Measurements from ENCODE around the gene MAGI1.

Gene MAGI1

DNA sequence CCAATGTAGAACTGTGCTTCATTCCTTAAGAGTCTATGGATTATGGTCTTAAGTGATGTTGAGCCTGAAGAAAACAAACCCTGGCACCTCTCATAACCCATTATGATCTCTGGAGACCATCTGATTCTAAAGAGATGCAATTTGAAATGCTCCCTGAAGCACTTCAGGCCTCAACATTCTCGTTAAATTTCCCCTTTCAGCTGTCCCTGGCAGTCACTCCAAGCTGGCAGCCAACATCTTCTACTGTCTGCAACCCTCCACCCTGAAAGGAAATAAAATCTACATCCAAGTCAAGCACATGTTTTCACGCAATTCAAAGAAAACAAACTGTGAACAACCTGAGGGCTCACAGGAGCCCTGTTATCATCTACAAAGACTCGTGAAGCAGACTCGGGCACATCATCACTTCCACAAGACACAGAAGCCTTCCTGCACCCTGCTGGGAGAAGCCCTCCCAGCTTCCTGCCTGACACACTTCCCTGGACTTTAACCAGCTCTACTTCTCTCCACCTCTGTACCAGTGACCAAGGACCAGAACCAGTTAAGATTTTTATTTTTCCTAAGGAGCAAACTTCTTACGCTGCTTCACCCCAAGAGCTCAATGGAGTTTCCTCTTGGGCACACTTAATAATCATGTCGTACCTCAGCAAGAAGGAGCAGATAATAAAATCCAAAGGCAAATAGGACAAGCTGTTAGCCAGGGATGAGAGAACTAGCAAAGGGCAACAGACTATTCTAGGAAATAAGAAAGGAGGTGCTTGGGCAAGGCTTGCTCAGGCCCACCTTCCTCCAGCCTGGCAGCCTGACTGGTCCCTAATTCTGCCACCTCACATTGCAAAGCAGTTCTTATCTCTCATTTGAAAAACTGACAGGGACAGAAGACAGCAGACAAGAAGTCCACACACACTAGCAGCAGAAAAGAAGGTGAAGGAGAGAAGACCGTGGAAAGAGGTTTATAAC lies 67.1 kb downstream of the MAGI1 start:
- DNase-seq (ENCODE audit: low read depth): no peak

DNA sequence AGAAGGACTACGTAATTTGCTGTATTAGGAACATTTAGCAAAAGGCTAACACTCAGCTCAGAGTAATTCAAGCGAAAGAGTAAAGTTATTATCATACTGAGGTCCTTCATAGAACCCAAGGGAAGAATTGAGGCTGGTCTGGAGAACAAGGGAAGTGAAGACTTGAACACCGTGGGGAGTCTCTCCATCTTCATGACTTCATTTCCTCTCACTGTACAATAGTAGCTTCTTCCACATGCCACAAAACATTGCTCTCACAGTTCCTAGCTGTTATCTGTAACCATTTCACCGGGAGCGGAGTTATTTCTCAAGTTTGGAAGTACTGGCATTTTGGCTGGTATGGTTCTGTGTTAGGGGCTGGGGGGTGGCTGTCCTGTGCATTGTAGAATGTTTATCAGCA lies 69.7 kb downstream of the MAGI1 start:
- no peak for DNase-seq (ENCODE audit: low read depth)

DNA sequence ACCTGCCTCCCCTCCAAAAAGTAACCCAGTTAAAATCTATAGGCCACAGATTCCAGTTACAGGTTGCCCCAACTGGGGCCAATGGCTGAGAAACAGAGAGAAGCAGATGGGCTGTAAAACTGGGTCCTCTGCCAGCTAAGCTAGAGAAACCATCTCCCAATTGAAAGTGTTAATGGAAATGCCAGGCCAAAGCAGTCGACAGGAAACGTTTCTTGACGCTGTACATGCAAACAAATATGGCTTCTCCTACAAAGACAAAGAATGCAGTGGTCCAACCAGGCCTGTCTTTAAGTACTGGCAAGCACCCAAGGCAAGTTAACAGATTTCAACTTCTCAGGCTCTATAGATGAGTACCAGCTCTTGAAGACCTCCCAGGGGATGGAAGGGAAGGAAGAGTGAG lies 71.3 kb downstream of the MAGI1 start:
- DNase-seq (ENCODE audit: low read depth): no peak

DNA sequence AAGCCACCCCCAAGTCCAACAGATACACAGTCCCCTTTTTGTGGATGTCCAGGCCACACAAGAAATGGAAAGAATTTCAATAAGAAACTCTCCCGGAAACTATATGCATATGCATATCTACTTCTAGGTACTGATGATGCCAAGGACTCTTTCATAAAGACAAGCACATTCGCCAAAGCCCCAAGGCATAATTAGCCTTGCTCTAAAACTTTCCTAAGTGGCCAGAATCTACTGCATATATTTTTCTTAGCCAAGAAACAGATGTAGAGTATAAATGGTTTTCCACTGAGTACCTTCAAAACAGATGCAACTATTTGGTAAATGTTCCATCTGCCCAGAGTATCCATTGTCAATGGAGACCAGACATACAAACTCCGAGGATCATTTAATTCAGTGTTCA lies 73.9 kb downstream of the MAGI1 start:
- DNase-seq (ENCODE audit: low read depth): no peak

DNA sequence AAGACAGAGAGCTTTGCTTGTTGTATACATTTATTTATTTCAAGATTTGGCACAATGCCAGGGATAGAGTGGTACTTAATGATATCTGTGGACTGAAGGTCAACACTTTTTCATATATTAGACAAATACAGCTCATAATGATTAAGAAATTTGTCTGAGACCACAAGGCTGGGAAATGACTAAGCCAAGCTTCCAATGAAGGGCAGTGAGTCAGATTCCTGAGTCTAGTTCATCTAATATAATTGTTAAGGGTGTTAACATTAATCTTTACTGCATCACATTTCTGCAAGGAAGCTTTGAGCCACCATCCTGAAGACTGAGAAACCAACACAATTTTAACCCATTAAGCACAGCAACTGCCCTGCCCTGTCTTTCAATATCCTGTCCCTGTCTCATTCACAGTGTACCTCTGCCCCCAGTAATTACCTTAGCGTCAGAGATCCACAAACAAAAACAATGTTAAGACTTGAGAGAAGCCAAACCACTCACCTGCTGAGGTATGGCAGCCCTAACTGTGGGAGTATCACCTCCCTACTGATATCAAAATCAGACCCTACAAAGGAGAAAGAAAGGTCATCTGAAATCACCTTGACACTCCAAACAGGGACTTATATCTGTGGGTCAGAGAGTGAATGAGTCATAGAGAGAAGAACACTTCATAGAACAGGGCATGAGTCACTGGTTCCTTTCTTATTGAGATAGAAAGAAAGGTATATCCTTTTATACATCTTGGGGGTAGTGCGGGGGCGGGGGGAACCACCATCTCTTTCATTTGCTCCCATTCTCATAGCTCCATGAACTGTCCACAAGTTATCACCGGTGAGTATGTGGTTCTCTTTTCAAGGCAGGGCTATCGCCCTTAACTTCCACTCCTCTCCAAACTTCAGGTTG lies 74.7 kb downstream of the MAGI1 start:
- peak; percentile 87 for DNase-seq (ENCODE audit: low read depth)

DNA sequence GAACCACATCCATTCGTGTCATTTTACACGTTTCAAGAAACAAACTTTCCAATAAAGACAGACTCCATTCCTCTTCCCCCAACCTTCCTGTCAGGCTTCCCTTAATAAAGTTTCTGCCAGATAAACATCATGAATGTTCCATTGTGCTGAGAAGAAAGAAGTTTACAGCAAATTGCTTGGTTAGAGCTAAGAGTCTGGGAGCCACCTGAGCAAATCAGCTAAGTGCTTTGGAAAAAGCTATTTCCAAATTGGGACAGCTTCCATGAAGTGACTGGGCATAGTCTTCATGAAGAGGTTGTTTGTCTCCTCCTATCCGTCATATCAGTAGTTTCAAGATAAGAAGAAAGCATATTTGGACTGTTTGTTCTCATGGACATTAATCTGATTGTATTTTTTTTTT lies 77.0 kb downstream of the MAGI1 start:
- DNase-seq (ENCODE audit: low read depth): no peak

DNA sequence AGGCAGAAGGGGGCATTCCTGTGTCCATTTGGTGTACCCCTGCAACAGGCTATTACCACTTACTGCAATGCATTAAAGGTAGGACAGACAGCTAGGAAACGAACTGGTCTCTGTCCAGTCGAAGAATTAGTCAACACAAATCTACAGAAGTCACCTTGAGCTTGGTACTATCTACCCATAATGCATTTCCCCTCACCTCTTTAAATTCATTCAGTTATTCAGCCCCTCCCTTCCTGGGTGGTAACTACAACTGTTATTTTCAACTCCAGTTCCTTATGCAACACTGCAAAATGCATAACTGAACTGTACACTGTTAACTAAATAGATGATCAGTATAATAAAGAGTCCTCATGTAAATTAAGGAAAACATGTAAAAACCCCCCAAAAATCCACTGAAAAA lies 77.6 kb downstream of the MAGI1 start:
- no peak for DNase-seq (ENCODE audit: low read depth)

DNA sequence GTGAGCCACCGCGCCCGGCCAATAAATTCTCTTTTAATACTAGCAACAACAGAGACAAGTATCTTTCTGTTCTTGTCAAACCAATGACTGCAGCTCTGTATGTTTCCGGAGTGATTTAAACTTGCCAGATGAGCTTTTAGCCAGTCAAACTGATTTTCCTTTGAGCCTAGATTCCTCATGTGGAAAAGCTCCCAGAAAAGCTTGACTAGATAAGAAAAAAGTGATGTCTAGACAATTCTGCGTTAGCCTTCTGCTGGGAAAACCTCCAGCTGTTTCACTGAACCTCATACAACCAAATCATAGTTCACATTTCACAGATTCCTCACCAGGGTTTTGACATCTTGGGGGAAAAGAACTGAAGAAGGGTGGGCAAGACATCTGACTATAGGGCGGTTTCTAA lies 78.6 kb downstream of the MAGI1 start:
- no peak for DNase-seq (ENCODE audit: low read depth)

DNA sequence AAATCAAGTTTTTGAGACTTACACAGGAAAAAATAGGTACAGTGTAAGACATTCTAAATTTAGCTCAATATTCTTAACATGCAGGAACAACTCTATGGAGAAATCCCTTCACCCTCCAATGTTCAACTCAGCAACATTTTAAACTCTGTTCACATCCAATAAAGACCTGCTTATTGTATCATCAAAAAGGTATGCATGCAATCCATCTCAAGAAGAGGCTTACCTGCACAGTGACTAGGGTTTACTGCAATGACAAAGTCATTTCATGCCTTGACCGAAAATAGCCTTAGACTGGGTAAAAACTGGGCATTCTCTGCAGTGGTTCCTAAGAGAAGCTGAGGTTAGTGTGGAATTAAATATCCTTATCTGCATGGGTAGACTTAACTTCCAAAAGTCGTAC lies 80.5 kb downstream of the MAGI1 start:
- no peak for DNase-seq (ENCODE audit: low read depth)

DNA sequence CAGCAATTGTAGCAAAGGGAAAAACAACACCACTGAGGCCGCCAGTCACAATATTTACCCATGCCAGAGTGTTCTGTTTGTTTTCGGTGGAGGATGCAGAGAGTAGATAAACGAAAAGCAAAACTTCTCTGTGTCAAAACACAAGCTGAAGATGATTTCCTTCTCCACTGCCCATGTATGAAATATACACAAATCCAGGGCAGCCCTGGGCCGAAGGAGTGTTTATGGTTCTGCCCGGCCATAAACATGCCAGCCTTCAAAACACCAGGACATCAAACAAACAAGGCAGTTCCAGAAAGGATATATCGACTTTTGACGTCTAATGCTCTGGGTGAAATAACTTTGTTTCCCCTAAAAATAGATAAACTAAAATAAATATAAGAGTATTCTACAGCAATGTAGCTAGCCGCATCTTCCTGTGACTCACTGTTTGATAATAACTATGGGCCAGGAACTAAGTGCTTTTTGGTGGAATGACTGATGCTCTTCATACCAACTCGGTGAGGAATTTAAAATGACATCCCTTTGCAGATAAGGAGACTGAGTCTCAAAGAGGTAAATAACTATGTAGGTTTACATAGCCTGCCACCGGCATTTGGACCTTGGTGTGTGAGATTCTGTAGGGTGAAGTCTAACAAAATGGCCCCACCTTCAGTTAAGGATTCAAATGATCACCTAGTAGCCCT lies 82.8 kb downstream of the MAGI1 start:
- peak; percentile 74 for DNase-seq (ENCODE audit: low read depth)

DNA sequence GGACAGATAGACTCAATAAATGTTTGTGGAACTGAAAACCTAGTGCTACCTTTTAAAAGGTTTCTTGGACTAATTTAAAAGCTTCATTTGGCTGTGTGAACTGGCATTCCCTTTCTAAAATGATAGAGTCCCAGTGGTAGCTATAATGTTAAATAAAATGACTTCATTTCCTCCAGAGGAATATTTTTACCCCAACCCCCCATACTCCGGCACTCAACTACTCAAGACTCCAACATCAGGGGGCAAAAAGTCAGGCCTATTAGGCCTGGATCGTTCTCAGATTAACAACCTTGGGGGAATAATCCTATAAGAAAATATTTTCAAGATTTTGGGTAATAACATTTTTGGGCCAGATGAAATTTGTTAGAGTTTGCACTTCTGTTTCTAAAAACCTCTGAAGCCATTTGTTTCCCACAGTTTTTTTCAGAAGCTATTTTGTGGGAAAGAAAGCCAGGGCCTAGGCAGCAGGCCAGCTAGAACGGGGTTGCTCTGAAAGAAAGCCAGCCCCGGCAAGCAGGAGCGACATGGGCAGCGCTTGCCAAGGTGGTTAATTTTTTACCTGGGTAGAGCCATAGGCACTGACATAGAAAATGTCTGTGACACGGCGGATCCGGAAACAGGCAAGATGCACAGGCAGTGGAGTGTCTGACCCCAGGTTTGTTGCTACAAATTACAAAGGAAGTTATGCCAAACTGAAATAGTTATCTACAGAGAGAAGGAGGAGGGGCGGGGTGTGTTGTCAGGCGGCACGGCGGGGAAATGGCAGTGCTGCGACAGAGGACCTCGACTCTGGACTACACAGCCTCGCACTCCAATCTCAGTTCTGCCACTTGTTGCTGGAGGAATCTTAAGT lies 84.6 kb downstream of the MAGI1 start:
- no peak for DNase-seq (ENCODE audit: low read depth)

DNA sequence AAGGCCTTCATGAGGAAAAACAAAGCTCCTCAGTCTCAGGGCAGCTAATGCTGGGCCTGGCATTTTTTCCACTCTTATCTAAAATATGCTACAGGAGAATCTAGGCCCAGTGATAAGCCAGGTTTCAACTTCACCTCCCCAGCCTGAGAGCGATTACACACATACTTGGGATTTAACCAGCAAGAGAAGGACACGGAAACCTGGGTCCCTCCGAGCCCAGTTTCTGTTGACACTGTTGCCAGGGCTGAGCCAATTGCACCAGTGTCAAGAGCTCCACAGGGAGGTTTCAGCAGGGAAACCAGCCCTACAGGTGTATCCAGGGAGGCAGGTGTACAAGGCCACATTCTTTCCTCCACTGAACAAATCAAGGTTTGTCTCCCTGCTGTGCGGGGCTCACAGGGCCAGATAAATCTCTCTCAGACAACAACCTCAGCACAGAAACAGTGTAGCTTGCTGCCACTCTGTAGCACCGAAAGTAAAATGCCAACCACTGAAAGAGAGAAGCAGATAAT lies 85.4 kb downstream of the MAGI1 start:
- no peak for DNase-seq (ENCODE audit: low read depth)

DNA sequence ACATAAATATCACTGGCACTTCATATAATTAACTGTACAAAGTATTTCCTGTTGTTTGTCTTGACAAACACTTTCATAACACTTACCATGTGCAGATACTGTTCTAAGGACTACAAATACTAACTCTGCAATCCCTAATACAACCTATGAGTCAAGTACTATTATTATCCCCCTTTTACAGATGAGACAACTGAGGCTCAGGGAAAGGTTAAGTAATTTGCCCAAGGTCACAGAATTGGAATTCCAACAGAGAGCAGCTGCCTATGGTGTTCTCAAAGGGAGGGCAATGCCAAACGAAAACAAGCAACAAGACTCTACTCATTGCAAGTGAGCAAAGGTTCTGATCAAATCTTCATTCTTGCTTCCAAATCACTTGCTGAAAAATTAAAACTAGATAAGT lies 85.9 kb downstream of the MAGI1 start:
- DNase-seq (ENCODE audit: low read depth): no peak

DNA sequence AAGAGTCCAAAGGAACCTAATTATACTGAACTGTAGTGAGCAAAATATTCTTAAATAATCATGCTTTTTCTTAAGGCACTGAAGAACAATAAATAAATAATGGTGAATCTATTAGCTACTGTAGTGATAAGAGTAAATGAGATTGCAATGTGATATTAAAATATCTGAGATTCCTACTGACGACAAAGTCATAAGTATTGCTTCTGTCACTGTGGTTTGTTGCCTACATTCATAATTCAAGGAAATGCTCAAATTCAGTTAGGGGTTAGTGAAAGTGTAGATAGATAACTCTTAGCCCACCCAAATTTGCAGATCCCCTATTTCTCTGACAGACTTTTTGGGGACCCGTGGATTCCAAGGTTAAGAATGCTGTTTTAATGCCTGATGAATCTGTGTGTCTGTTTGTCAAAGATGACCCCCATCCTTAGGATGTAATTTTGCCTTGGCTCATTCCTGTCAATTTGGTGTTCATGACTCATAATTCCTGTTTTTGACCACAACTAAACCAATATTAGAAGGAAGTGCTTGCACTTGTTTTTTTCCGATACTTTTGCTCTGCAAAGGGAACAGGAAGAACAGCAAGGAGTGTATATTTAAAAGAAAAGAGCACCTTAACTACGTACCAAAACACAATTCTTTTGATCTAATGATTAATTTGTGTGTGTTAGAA lies 86.7 kb downstream of the MAGI1 start:
- DNase-seq (ENCODE audit: low read depth): peak; percentile 64

DNA sequence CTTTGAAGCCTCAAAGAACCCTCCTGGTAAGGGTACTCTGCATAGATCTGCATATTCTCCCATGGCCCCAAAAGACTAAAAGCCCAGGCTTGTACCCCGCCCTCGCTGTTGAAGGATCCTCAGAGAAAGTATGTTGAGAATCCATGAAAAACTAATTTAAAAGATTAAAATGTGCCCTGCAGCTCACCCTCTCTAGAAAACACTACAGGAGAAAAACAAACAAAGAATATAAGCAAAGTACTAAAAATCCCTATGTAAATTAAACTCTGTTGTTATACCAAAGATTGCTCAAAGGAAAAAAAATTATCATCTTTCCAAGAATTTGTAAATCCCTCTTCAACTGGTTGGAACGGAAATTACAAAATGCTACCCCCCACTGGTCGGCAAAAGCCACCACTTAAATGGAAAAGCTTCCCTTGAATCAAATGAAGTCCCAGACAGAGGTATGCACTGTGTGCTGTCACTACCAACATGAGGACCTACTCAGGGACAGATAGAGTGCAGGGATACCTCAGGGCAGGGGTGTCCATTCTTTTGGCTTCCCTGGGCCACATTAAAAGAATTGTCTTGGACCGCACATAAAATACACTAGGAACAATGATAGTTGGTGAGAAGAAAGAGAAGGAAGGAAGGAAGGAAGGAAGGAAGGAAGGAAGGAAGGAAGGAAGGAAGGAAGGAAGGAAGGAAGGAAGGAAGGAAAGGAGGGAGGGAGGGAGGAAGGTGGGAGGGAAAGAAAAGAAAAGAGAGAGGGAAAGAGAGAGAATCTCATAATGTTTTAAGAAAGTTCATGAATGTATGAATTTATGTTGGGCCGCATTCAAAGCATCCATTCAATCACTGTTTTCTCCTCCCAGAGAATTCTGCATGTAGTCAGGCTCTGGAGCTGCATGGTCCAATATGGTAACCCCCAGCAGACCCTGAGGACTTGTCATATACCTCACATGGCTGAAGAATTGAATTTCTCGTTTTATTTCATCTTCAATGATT lies 88.1 kb downstream of the MAGI1 start:
- DNase-seq (ENCODE audit: low read depth): no peak

DNA sequence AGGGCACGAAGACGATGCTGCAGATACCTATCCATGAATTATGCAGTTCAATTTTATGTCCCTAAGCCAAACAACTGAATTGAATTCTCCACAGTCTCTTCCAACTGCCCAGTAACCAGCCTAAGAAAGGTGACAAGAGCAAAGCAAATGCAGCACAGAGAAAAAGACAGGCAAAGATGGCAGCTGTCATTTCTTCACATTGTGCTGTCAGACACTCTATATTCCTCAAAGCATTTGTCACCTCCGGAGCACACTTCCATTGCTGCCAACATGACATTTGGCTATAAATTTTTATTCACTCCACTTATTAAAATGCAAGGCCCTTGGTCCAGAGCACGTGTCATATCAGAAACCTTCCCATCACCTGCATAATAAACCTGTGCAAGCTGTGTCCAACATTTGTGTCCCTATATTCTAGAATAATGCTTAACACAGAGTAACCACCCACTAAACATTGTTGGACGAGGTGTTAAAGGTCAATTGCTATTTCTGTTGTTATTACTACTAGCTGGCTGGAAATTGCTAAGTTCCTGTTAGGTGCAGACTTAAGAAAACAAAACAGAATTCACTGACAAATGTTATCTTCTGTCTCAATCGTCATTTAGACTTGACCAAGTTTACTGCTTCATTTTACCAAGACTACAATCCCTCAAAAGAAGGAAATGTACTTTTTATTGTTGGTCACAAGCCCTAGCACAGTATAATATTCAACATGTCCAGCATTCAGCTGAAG lies 89.7 kb downstream of the MAGI1 start:
- DNase-seq (ENCODE audit: low read depth): no peak

DNA sequence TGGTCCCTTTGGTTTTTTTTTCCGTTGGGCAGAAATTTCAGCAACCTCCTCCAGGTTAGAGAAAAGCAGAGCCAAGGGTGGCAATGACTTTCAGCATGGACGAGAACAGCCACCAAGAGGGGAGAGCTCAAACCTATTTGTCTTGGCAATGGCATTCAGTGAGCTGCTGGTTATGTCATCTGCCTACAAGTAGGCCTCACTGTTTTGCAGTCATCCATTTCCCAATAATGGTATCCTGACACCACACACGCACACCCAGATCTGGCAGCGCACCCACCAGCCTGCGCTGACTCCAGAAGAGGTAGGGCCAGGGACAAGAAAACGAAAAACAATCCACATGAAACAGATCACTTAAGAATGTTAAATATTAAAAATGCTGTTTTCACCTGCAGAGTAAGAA lies 92.3 kb downstream of the MAGI1 start:
- no peak for DNase-seq (ENCODE audit: low read depth)

DNA sequence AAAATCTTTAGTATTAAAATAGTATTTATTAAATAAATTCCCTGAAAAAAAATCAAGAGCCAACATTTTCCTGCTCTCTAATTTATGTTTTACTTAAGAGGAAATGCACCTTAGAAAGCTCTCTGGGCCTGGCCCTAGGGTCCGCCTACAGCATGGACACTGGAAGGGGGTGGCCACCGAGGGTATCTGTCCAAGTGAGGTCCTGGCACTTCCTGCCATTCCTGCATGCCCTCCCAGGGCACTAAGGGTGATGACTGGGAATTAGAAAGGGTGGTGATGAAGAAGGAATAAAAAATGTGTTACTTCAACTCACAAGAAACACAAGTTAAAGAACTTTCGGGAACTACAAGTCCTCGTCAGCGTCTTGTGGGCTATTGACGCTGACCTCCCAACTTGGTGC lies 92.8 kb downstream of the MAGI1 start:
- DNase-seq (ENCODE audit: low read depth): no peak

DNA sequence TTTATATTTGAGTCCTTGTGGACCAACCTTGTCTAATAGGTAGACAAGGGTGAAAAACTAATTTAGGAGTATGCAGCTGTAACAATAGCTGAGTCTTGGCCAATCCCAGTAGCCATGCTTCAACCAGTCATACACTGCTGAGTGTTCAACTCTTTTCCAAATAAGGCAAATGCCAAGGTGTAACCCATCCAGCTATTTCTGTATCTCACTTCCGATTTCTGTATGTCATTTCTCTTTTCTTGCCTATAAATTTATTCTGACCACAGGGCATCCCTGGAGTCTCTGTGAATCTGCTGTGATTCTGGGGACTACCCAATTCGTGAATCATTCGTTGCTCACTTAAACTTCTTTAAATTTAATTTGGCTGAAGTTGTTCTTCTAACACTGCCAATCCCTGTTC lies 93.2 kb downstream of the MAGI1 start:
- DNase-seq (ENCODE audit: low read depth): no peak

Measured in HS-5 (cell line).